HCT116 (cell line): ENCODE data around the gene GRIFIN. TPM values are rescaled to one million over a fixed set of nuclear protein-coding genes. Genes with fewer than 3 reads are reported as not detected.

ENCODE experiments used
- ATAC-seq: fragments of 200-7000 bp; cut with Tn5 transposase; 2 replicates; pipeline ENCODE4 v1.9.1; 2020; ENCODE audit warnings: mild to moderate bottlenecking, moderate library complexity
- BruUV-seq: library from RNA; stranded (reverse); fragments of 400-500 nt; replicated peaks from 2 replicates; lab custom pipeline; 2021; lab: Mats Ljungman, UMichigan
- CTCF ChIA-PET: fragments of 300-600 bp; sonication (Branson Sonifier 250); formaldehyde crosslinking; loops from one replicate; lab custom pipeline; 2021; ENCODE audit warnings: antibody characterized with exemption; lab: Charles Lee
- POLR2A ChIA-PET: fragments of 300-600, 350-600 bp; sonication (Branson Sonifier 250); formaldehyde crosslinking; loops from one replicate; lab custom pipeline; 2021; ENCODE audit warnings: antibody characterized with exemption; lab: Charles Lee
- RAD21 ChIA-PET, 2 experiments: fragments of 300-600 bp; sonication (Branson Sonifier 250); formaldehyde crosslinking; loops; one replicate each; lab custom pipeline; 2023; ENCODE audit warnings: low total read pairs in 2 of 2; ENCODE audit not compliant: uncharacterized antibody in 2 of 2, unreplicated experiment in 2 of 2, low non-redundant PET in 1 of 2; lab: Charles Lee
- DNase-seq: peaks from one replicate; pipeline ENCODE4 v3.0.0-alpha.2; 2010; ENCODE audit warnings: low read depth, low spot score
- H2AFZ ChIP-seq: fragments of 200-600 bp; shearing (Covaris generic), sonication (generic); 2 replicates; pipeline ENCODE4 v1.6.1; 2017; ENCODE audit warnings: low read depth, mixed run types, mixed read lengths, antibody characterized with exemption, low read length; ENCODE audit not compliant: poor library complexity, severe bottlenecking
- H3K27ac ChIP-seq: 2 replicates; pipeline ENCODE4 v1.5.1; 2012; ENCODE audit warnings: low read depth, low read length
- H3K27me3 ChIP-seq: fragments of 200-600 bp; sonication (generic); 2 replicates; pipeline ENCODE4 v1.6.1; 2016; ENCODE audit warnings: mixed run types, low read length, mixed read lengths; ENCODE audit not compliant: insufficient read depth
- H3K36me3 ChIP-seq, 2 experiments: fragments of 200-500 bp in 1 of 2; fragments of 200-600 bp in 1 of 2; sonication (Bioruptor generic) in 1 of 2; sonication (generic) in 1 of 2; 2 replicates each; pipeline versions ENCODE4 v1.5.1 to v1.6.1; 2014 to 2016; ENCODE audit warnings: low read length in 2 of 2, inconsistent platforms in 1 of 2, mixed read lengths in 1 of 2, mixed run types in 1 of 2; ENCODE audit not compliant: insufficient read depth in 2 of 2, control insufficient read depth in 1 of 2
- H3K4me1 ChIP-seq, 2 experiments: fragments of 200-600 bp in 1 of 2; sonication (generic) in 1 of 2; 2 replicates each; pipeline versions ENCODE4 v1.5.1 to v1.6.1; 2012 to 2017; ENCODE audit warnings: low read length in 2 of 2, inconsistent platforms in 1 of 2, mild to moderate bottlenecking in 1 of 2, mixed read lengths in 1 of 2, mixed run types in 1 of 2, moderate library complexity in 1 of 2; ENCODE audit not compliant: insufficient read depth in 2 of 2, control insufficient read depth in 1 of 2
- H3K4me2 ChIP-seq: fragments of 200-600 bp; sonication (generic); 2 replicates; pipeline ENCODE4 v1.6.1; 2017; ENCODE audit warnings: mixed run types, low read length, mixed read lengths
- H3K4me3 ChIP-seq, 2 experiments: fragments of 200-600 bp in 1 of 2; sonication (generic) in 1 of 2; replicated peaks in 1 of 2; 2 replicates each; pipeline ENCODE4 v1.5.1; 2011 to 2016; ENCODE audit warnings: low read length in 2 of 2, control low read depth in 1 of 2, low read depth in 1 of 2, mild to moderate bottlenecking in 1 of 2, mixed read lengths in 1 of 2, mixed run types in 1 of 2
- H3K79me2 ChIP-seq: fragments of 200-600 bp; sonication (generic); 2 replicates; pipeline ENCODE4 v1.6.1; 2017; ENCODE audit warnings: mild to moderate bottlenecking, mixed run types, low read length, moderate library complexity, mixed read lengths; ENCODE audit not compliant: insufficient read depth
- H3K9ac ChIP-seq: fragments of 200-600 bp; sonication (generic); 2 replicates; pipeline ENCODE4 v1.6.1; 2016; ENCODE audit warnings: low read length, mixed read lengths
- H3K9me2 ChIP-seq: fragments of 200-600 bp; sonication (generic), shearing (Covaris generic); 2 replicates; pipeline ENCODE4 v1.6.1; 2017; ENCODE audit warnings: mixed run types, mild to moderate bottlenecking, moderate library complexity; ENCODE audit not compliant: insufficient read depth
- H3K9me3 ChIP-seq, 2 experiments: fragments of 200-500 bp in 1 of 2; fragments of 200-600 bp in 1 of 2; sonication (Bioruptor generic) in 1 of 2; sonication (generic) in 1 of 2; 2 replicates each; pipeline ENCODE4 v1.6.1; 2014 to 2017; ENCODE audit warnings: low read length in 2 of 2, mixed read lengths in 2 of 2, inconsistent platforms in 1 of 2, low read depth in 1 of 2, mild to moderate bottlenecking in 1 of 2, mixed run types in 1 of 2, moderate library complexity in 1 of 2; ENCODE audit not compliant: control insufficient read depth in 1 of 2, insufficient read depth in 1 of 2
- H4K20me1 ChIP-seq: fragments of 200-600 bp; sonication (generic), shearing (Covaris generic); 2 replicates; pipeline ENCODE4 v1.6.1; 2017; ENCODE audit warnings: mixed run types, mild to moderate bottlenecking, moderate library complexity; ENCODE audit not compliant: insufficient read depth
- ATF3 ChIP-seq: IDR thresholded peaks from 2 replicates; pipeline ENCODE4 v1.6.1; 2012
- POLR2A ChIP-seq: IDR thresholded peaks from 2 replicates; pipeline ENCODE4 v1.7.0; 2011; ENCODE audit warnings: borderline replicate concordance; ENCODE audit not compliant: insufficient read depth, insufficient read length; ENCODE audit errors: extremely low read depth
- REST ChIP-seq: IDR thresholded peaks from 2 replicates; pipeline ENCODE4 v1.6.1; 2012; ENCODE audit warnings: low read depth
- SP1 ChIP-seq: IDR thresholded peaks from 2 replicates; pipeline ENCODE4 v1.6.1; 2012; ENCODE audit warnings: low read depth
- ZFX ChIP-seq: fragments of 450-650 bp; IDR thresholded peaks from 2 replicates; pipeline ENCODE4 v1.6.1; 2017
- intact Hi-C: fragments of 100-400 bp; cut with micrococcal nuclease; formaldehyde crosslinking; loops from 2 replicates; pipeline ENCODE4 v1.10.0; 2022
- total RNA-seq: library from RNA; stranded (reverse); gene quantifications from one replicate; pipeline ENCODE4 v1.2.1, GENCODE V29; 2021; ENCODE audit not compliant: unreplicated experiment

Gene GRIFIN
- total RNA-seq, 1 experiment from 2014 or later, result not detected

GRCh38 chr7:2516194-2516555 lies 40.0 kb upstream of the GRIFIN start:
- BruUV-seq, result no TSS peak
- Histone ChIP-seq H4K20me1 (no peaks in the 10 kb centered on the region), H3K4me2 (no peak overlapping the region), H3K27me3 (no peaks in the 10 kb centered on the region), H3K9me2 (no peaks in the 10 kb centered on the region), H3K36me3 (no peaks in the 10 kb centered on the region), H3K4me3 (no peak overlapping the region), H2AFZ (no peak overlapping the region), H3K4me1 (peaks cover 12 to 38% of the 10 kb centered on the region in 2 experiments; a peak in 3 of 4 replicates)
- ChIA-PET RAD21 (no interaction called here), POLR2A (no interaction called here)
- intact Hi-C loops, result no loop called here
- TF ChIP-seq REST (no peak), ZFX (no peak), POLR2A (no peak), ATF3 (no peak), SP1 (no peak)
- TF ChIP-seq, all 23 proteins: peak for 0
- no peak overlapping the region for H3K9ac ChIP-seq
- no peak overlapping the region for H3K27ac ChIP-seq
- peaks cover 6% of the 10 kb centered on the region; the same call in 1 of the 2 replicates for H3K79me2 ChIP-seq
- ATAC-seq (no peak), DNase-seq (no peak)
- H3K9me3 ChIP-seq, result no peaks in the 10 kb centered on the region
- CTCF ChIA-PET, result no interaction called here
